GM06990 (cell line): ENCODE results near the gene TBX21.
"Not testable (repeated sequence)": the region's sequence is repeated elsewhere in the genome, so short reads cannot be mapped to it uniquely, and the experiment has no call there.

Source experiments
- DNase-seq: peaks from one replicate; pipeline ENCODE4 v3.0.0-alpha.2; 2011; ENCODE audit not compliant: insufficient read length; ENCODE audit errors: extremely low read depth
- H3K27me3 ChIP-seq: replicated peaks from 2 replicates; pipeline ENCODE4 v1.6.0; 2011; ENCODE audit warnings: low read length; ENCODE audit not compliant: control insufficient read depth, insufficient read depth
- H3K36me3 ChIP-seq: 2 replicates; pipeline ENCODE4 v1.5.1; 2011; ENCODE audit warnings: low read length; ENCODE audit not compliant: control insufficient read depth, insufficient read depth
- H3K4me3 ChIP-seq: replicated peaks from 2 replicates; pipeline ENCODE4 v1.5.1; 2011; ENCODE audit warnings: low read depth, mild to moderate bottlenecking, control low read depth, low read length
- TF ChIP-seq, protein P1 (sequence below): IDR thresholded peaks from 2 replicates; pipeline ENCODE4 v1.5.1; 2011; ENCODE audit warnings: low read length, control low read depth, mild to moderate bottlenecking, inconsistent platforms; ENCODE audit not compliant: insufficient read depth, poor library complexity, severe bottlenecking

The TBX21 gene

DNA sequence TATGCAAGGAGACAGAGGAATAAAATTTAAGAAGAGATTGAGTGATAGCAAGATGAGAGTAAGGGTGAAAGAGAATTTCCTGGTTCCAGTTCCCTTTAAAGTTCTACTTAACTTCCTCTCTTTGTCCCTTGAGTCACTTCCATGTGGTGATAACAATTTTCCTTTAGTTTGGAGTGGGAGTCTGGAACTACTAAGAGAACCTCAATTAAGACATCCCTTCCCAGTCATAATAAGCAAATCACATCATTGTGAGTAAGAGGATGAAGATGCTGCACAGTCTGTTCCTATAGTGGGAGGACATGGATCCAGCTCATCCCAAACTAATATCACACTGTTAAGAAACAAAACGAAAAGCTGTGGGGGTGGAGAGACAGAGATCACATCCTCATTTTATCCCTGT is 24.4 kb downstream of the TBX21 start:
- TF ChIP-seq, protein P1, sequence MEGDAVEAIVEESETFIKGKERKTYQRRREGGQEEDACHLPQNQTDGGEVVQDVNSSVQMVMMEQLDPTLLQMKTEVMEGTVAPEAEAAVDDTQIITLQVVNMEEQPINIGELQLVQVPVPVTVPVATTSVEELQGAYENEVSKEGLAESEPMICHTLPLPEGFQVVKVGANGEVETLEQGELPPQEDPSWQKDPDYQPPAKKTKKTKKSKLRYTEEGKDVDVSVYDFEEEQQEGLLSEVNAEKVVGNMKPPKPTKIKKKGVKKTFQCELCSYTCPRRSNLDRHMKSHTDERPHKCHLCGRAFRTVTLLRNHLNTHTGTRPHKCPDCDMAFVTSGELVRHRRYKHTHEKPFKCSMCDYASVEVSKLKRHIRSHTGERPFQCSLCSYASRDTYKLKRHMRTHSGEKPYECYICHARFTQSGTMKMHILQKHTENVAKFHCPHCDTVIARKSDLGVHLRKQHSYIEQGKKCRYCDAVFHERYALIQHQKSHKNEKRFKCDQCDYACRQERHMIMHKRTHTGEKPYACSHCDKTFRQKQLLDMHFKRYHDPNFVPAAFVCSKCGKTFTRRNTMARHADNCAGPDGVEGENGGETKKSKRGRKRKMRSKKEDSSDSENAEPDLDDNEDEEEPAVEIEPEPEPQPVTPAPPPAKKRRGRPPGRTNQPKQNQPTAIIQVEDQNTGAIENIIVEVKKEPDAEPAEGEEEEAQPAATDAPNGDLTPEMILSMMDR, result no peak
- Histone ChIP-seq H3K27me3 (no peaks in the 10 kb centered on the region), H3K36me3 (no peaks in the 10 kb centered on the region), H3K4me3 (no peak overlapping the region)
- no peak for DNase-seq

GRCh38 chr17:47760409-47761140 is 27.5 kb downstream of the TBX21 start:
- Histone ChIP-seq H3K4me3 (no peak overlapping the region), H3K36me3 (no peaks in the 10 kb centered on the region), H3K27me3 (no peaks in the 10 kb centered on the region)
- TF ChIP-seq, protein P1, result no peak
- DNase-seq, result no peak

DNA sequence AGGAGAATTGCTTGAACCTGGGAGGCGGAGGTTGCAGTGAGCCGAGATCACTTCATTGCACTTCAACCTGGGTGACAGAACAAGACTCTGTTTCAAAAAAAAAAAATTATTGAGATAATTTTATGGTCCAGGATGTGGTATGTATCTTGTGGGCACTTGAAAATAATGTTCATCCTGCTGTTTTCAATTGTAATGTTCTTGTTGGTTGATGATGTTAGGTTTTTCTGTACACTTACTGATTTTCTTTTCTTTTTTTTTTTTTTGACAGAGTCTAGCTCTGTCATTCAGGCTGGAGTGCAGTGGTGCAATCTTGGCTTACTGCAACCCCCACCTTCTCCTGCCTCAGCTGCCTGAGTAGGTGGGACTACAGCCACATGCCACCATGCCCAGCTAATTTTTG is 29.7 kb downstream of the TBX21 start:
- TF ChIP-seq, protein P1, result no peak
- no peak for DNase-seq
- no peaks in the 10 kb centered on the region; the same call in 1 of the 2 replicates for H3K27me3 ChIP-seq
- no peaks in the 10 kb centered on the region for H3K36me3 ChIP-seq
- no peak overlapping the region for H3K4me3 ChIP-seq

DNA sequence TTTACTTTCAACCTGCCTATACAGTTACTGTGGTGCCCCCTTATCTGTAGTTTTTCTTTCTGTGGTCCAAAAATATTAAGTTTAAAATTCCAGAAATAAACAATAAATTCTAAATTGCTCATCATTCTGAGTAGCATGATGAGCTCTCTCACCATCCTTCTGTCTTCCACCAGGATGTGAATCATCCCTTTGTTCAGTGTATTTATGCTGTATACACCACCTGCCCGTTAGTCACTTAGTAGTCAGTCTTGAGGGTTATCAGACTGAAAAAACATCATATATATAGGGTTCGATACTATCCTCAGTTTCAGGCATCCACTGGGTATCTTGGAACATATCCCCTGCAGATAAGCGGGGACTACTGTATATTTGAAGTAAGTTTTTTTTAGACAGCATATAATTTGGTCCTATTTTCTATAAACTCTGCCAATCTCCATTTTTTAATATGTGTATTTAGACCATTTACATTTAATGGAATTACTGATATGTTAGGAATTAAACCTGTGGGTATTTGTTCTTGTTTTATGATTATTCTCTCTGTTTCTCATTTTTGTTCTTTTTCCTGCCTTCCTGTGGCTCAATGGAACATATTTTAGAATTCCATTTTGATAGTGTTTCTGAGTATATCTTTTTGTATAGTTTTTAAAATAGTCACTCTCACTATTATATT is 31.0 kb downstream of the TBX21 start:
- TF ChIP-seq, protein P1, result no peak
- Histone ChIP-seq H3K4me3 (no peak overlapping the region), H3K36me3 (no peaks in the 10 kb centered on the region), H3K27me3 (no peaks in the 10 kb centered on the region; the same call in 1 of the 2 replicates)
- no peak for DNase-seq

DNA sequence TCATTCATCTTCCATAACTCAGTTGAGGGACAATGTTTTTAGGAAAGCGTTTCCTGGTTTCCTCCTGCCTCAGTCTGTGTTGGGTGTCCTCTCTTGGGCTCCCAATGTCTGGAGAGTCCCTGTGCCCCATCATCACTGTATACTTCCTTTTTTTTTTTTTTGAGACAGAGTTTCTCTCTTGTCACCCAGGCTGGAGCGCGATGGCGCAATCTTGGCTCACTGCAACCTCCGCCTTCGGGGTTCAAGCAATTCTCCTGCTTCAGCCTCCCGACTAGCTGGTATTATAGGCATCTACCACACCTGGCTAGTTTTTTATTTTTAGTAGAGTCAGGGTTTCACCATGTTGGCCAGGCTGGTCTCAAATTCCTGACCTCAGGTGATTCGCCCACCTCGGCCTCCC is 40.6 kb downstream of the TBX21 start:
- H3K27me3 ChIP-seq, result not testable (repeated sequence)

DNA sequence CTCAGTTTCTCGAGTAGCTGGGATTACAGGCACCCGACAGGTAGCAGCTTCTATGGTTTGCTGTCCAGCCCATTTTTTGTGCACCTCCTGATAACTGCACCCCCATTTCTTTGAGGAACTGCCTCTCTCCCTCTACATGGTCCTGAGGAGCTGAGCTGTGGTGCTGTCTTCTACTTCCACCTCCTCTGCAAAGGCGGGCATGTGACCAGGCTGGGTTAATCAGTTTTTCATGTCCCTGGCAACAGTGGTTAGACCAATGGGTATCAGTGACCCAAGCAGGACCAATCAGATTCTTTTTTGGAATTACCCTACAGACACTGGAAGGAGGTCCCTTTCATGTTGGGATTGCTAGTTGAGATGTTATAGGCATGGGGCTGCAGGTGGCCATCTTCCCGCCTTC is 41.3 kb downstream of the TBX21 start:
- no peak for DNase-seq
- Histone ChIP-seq H3K4me3 (no peak overlapping the region), H3K36me3 (no peaks in the 10 kb centered on the region), H3K27me3 (no peaks in the 10 kb centered on the region; the same call in 1 of the 2 replicates)
- TF ChIP-seq, protein P1, result no peak

More for the DNA sequence above, 40.6 kb downstream of the TBX21 start:
- not testable (repeated sequence) for H3K36me3 ChIP-seq, DNase-seq, H3K4me3 ChIP-seq
